Stimulated activated CD4-positive, alpha-beta T cell treated with anti-CD3 and anti-CD28 coated beads, TNF-alpha, amount 100 ng/mL, for 24 hours (primary cell): ENCODE measurements around the gene PDE6B.

Source experiments
- DNase-seq, 3 experiments: peaks; one replicate each; pipeline ENCODE4 v3.0.0-alpha.2; 2020; ENCODE audit warnings: low read depth in 3 of 3

Gene PDE6B

DNA sequence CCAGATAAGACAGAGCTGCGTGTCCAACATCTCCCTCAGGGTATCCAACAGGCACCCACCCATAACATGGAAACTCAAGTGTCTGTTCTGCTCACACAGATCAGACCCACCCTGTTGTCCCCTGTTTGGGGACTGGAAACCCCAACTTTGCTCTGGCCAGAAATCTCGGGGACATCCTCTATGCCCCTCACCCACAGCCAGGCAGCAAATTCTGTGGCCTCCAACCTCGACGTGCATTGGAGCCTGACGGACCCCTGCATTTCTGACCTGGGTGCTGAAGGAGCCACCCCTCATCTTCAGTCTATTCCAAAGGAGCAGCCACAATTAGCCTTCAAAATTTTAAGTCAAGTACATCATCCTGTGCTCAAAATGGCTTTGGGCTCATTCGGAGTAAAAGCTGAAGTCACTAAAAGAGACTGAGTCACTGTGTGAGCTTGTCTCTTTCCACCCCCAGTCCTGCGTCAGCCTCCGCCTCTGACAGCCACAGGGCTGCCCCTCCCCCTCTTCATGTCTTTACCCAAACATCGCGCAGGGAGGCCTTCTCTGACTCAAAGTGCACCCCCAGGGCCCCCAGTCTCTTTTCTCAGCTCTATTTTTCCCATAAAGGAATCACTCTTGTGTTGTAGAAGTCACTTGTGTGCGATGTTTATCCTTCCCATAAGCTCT, 24.4 kb upstream of the PDE6B start:
- peak in 2 of 3 experiments; percentile 22 to 60 for DNase-seq

- DNase-seq = no peak
These were observed 23.5 kb upstream of the PDE6B start for GRCh38 chr4:601612-602558.

GRCh38 chr4:602559-602942, 22.8 kb upstream of the PDE6B start:
- DNase-seq = peak; percentile 27 to 74 (median 28)

DNA sequence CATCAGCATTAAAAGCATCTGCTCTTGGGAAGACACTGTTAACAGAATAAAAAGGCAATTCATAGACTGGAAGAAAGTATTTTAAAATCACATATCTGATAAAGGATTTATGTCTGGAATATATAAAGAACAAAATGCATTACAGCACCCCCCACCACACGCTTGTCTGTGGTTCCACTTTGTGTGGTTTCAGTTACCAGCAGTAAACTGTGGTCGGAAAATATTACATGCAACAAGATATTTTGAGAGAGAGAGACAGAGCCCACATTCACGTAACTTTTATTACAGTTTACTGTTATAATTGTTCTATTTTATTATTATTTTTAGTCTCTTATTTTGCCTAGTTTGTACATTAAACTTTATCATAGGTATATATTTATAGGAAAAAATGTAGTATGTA, 21.2 kb upstream of the PDE6B start:
- peak in 1 of 3 experiments; percentile 16 for DNase-seq

- no peak for DNase-seq
These were observed 19.5 kb upstream of the PDE6B start for GRCh38 chr4:605702-606425.

- no peak for DNase-seq
These were observed 17.1 kb upstream of the PDE6B start for GRCh38 chr4:608236-608635.

DNA sequence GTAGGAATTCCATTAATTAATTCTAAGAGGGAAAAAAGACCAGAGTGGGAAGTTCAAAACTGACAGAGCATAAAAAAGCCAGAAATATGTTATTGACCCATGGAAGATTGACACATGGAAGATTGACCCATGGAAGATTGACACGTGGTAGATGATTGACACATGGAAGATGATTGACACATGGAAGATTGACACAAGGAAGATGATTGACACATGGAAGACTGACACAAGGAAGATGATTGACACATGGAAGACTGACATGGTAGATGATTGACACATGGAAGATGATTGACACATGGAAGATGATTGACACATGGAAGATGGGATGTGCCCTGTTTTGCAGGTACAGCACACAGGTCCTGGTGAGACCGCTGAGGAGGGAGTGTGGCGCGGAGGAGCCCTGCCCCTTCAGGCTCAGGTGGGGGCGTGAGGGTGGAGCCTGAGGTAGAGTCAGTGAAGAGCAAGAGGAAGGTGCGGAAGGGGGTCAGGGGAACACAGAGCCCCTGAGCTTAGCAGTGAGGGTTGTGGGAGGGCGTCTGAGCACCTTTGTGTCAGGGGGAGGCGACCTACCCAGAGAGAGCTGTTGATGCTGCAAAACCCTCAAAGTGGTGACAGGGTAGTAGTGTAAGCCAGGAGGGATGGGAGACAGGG, 15.8 kb upstream of the PDE6B start:
- DNase-seq = no peak

- DNase-seq = no peak
These were observed 14.7 kb upstream of the PDE6B start for GRCh38 chr4:610411-611261.

DNA sequence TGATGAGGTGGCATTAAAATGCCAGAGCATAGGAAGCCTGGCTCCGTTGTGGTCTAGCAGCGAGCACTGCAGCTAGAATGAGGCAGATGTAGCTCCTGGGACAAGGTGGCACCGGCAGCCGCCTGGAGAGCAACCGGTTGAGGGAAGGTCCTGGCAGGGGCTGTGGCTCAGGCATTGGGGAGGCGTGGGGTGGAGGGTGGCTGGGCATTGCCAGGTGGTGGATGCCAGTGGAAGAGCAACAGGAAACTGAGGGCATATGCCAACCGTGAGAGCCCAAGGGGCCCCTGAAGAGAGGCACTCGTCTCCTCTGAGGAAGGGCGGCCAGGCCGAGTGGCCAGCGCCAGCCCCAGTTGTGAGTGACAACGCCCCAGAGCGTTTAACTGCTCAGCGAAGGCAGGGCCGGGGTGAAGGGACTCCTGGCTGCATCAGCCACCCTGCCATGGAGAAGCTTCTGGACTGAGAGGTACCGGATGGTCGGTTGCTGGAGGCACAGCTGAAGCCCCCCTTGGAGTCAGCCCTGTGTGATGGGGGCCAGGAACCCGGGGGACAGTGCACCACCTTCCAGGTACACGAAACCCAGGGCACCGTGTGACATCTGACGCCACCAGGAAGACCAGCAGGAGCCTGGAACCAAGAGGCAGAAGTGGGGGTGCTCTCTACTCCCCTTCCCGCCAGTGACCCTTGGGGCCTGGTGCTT, 13.2 kb upstream of the PDE6B start:
- no peak for DNase-seq

- no peak for DNase-seq
These were observed 12.6 kb upstream of the PDE6B start for GRCh38 chr4:612749-613125.

DNA sequence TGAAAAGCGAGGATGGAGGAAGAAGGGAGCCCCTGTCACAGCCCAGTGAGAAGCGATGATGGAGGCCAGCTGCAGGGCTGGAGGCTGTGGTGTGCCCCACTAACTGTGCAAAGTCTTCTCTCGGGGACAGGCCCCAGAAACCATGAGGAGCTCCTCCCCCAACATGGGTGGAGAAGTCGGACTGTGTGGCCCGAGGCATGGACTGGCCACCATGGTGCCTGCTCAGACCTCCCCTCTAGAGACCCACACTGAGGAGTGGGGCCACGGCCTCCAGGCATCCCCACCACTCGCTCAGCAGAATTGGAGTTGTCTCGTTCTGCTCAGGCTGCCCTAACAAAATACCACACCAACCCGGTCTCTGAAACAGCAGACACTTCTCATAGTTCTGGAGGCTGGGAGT, 12.2 kb upstream of the PDE6B start:
- DNase-seq = no peak

DNA sequence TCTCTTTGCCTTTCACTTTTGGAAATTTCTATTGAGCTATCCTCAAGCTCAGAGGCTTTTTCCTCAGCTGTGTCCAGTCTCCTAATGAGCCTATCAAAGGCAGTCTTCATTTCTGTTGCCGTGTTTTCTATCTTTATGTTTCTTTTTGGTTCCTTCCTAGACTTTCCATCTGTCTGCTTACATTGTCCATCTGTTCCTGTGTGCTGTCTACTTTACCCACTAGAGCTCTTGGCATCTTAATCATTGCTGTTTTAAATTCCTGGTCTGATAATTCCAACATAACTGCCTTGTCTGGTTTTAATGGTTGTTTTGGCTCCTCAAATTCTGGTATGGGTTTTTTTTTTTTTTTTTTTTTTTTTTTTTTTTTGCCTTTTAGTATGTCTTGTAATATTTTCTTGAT, 9.3 kb upstream of the PDE6B start:
- DNase-seq = no peak

- DNase-seq = no peak
These were observed 8.3 kb upstream of the PDE6B start for GRCh38 chr4:616911-617643.

DNA sequence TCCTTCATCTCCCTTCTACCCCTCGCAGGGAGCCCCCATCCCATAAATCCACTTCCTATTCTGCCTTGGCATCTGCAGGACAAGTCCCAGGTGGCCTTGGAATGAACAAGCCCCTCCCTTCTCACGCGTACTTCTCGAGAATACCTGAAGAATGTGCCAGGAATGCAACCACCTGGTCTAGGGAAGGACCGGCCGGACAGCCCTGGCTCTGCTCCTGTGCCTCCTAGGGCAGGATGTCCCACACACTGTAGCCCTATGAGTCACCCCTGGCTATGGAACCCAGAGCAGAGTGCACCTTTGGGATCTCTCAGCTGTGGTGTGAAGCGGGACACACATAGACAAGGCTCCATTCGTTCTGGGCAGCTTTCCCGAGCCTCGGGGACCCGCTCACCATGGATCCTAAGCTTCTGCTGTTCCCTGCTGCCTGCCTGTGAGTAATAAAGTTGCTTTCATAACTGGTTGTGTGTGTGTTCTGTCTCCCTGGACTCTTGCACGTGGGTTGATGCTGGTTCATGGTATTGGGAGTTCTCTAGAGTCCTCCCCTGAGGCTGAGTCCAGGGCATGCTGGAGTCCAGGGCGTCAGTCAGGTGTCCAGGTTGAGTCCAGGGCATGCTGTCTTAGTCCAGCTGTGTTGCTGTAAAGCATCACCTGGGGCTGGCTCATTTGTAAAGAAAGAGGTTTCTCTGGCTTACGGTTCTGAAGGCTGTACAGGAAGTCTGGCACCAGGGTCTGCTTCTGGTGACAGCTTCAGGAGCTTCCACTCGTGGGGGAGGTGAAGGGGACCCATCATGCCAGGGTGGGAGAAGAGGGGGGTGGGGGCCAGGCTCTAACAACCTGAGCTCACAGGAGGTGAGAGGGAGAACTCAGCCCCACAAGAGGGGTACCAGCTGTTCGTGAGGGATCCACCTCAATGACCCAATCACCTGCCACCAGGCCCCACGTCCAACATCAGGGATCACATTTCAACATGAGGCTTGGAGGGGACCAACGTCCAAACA, 7.4 kb upstream of the PDE6B start:
- DNase-seq = no peak

- DNase-seq = no peak
These were observed 5.2 kb upstream of the PDE6B start for GRCh38 chr4:620201-620600.

GRCh38 chr4:620851-621261, 4.5 kb upstream of the PDE6B start:
- no peak for DNase-seq

GRCh38 chr4:621296-622070, 3.9 kb upstream of the PDE6B start:
- no peak for DNase-seq
